ENCODE results near the gene CLEC16A.
"Not testable (repeated sequence)": the region's sequence is repeated elsewhere in the genome, so short reads cannot be mapped to it uniquely, and the experiment has no call there.

Gene CLEC16A

DNA sequence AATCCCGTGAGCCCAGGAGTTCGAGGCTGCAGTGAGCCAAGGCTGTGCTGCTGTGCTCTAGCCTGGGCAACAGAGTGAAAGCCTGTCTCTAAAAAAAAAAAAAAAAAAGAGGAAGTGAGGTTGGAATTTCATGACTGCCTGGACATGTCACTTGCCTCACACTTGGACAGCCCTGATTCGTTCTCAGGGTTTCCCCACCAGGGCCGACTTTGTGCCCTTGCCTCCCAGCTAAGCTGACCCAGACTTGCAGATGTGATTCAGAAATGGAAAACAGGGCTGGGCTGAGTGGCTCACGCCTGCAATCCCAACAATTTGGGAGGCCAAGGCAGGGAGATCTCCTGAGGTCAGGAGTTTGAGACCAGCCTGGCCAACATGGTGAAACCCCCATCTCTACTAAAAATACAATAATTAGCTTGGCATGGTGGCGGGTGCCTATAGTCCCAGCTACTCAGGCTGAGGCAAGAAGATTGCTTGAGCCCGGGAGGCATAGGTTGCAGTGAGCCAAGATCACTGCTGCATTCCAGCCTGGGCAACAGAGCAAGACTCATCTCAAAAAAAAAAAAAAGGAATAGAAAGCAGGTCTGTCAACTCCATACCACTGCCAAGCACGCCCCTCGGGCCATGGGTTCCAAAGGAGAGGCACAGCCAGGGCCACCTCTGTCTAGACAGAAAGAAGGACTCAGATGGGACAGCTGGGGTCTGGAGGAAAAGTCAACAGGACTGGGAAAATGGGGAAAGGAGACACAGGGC, 264.7 kb downstream of the CLEC16A start:
- DNase-seq, result peak; percentile 48

DNA sequence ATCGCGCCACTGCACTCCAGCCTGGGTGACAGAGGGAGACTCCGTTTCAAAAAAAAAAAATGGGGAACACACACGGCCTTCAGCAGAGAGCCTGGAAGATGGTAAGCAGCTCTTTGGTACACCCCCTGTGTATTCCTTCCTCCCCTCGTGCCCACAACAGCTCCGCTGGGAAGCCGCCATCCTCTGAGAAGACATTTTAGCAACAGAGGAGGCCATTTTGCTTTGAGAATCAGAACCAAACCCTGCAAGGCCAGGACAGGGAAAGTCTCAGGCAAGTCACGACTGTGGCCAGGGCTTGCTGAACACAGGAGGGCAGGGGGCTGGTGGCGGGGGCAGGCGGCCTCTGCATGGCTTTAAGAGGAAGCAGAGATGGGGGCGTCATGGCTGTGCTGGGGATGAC, 265.9 kb downstream of the CLEC16A start:
- no peak for DNase-seq

GRCh38 chr16:11211061-11211976, 267.0 kb downstream of the CLEC16A start:
- no peak for DNase-seq

DNA sequence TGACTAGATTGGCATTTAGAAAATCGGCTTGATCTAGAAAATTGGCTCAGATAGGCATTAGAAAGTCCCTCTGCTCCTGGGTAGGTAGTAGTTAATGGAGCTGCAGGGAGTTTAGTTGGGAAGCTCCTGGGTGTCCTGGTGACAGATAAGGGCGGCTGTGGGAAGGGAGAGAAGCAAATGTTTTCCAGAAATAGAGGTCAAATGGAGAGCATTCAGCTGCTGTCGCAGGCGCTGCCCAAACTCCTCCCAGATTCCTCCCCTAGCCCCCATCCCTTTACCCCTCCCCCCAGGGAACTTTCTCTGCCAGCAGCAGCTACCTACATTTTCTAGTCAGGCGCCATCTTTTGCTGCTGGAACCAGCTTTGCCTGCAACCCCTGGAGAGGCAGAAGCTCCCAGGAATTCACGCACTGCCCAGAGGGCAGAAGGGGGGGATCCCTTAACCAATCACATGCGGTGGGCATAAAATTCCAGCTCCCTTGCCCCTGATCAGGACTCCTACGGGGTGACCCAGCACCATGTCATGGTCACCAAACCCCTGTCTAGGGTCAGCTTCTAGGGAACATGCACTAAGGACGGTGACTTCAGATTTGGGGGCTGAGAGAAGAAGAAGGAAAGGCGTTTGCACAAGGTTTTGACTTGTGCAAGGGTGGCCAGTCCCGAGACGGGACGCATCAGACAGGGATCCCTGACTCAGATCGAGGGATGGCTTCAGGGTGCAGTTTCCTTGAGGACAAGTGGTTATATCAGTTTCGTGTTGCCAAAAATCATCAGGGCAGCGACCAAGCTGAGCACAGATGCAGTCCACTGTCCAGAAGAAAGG, 267.8 kb downstream of the CLEC16A start:
- DNase-seq, result no peak

DNA sequence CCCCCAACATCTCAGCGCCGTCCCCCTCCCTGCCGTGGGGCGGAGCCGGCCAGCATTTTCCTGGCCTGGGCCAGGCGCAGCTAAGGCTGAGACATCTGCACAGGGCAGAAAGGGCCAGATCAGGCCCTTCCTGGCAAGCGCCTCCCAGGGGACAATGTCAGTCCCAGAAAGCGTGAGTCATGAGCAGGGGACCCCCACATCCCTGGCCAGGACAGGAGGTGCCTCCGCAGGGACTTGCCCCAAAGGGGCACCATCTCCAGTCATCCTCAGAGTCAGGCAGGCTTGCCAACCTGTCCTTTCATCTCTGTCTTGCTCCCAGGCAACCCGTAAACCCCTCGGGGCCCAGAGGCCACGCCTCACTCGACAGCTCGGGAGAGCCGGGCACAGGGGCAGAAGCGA, 268.4 kb downstream of the CLEC16A start:
- no peak for DNase-seq

DNA sequence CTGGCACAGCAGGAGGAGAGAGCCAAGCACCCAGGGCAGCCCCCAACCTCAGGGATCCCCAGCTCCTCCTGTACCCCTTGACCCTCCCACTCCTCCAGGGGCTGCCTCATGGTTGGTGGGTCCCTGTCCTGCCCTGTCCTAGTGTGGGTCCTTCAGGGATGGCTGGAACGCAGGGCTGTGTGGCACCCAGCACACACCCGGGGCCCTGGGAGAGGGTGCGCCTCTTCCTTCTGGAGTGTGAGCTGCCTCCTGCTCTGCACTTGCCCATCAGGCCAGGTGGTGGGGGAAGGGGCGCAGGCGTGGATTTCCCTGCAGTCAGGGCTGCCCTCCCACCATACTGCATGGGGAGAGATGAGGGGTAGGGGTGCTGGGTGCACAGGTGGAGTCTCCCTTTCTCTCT, 269.0 kb downstream of the CLEC16A start:
- no peak for DNase-seq

GRCh38 chr16:11213799-11214198, 269.4 kb downstream of the CLEC16A start:
- DNase-seq, result no peak

DNA sequence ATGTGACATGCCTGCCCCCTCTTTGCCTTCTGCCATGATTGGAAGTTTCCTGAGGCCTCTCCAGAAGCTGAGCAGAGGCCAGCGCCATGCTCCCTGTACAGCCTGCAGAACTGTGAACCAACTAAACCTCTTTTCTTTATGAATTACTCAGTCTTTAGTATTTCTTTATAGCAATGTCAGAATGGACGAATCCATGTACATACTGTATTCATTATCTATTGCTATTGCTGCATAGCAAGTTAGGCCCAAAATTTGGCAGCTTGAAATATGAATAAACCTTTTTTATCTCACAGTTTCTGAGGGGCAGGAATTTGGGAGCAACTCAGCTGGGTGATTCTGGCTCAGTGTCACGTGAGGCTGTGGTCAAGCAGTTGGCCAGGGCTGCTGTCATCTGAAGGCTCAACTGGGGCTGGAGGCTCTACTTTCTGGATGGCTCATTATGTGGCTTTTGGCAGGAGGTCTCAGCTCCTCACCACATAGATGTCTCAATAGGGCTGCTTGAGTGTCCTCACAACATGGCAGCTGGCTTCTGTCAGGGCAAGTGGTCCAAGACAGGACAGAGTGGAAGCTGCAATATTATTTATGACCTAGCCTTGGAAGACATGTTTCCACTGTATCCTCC, 271.7 kb downstream of the CLEC16A start:
- DNase-seq, result no peak

- DNase-seq, result no peak
These were observed 273.6 kb downstream of the CLEC16A start for GRCh38 chr16:11217651-11218603.

- peak; percentile 7 for DNase-seq
These were observed 274.2 kb downstream of the CLEC16A start for GRCh38 chr16:11218604-11218962.

GRCh38 chr16:11219178-11219577, 274.8 kb downstream of the CLEC16A start:
- no peak for DNase-seq

DNA sequence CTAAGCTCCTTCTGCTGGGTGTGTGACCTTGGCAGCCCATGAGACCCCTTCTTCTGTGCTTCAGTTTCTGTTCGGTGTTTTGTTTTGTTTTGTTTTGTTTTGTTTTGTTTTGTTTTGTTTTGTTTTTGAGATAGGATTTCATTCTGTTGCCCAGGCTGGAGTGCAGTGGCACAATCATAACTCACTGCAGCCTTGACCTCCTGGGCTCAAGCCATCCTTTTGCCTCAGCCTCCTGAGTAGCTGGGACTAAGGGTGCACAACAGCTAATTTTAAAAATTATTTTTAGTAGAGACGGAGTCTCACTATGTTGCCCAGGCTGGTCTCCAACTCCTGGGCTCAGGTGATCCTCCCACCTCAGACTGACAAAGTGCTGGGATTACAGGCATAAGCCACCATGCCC, 276.1 kb downstream of the CLEC16A start:
- DNase-seq, result not testable (repeated sequence)

DNA sequence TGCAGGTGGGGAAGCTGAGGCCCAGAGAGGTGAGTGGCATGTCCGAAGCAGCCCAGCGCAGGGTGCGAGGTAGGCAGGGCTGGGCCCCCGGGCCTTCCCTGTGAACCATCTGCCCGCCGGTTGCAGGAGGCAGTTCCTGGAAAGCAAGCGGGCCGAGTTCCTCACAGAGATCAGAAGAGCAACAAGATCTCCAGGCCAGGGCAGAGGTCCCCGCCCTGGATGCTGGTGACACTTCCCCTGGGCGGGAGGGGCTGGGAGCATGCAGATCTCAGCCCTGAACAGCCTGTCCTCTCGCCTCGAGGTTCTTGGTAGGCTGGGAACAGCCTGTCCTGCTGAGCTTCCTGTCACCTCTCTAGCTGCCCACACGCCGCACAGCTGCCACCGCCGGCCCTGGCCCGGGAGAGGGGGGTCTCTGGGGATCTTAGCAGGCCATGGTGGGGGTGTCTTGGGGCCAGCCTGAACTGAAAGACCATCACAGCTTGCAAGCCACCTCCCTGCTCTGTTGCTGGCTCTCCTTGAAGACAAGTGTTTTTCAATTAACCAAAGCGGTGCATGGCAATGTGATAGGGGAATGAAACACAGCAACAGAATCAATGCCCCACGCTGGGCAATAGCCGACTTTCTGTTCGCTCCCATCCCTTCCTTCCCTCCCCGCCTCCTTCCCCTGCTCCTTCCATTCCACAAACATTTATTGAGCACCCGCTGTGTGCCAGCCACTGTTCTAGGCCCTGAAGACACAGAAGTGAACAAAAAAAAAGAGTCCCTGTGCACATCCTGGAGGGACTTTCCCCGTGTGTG, 279.9 kb downstream of the CLEC16A start:
- no peak for DNase-seq

- no peak for DNase-seq
These were observed 280.7 kb downstream of the CLEC16A start for GRCh38 chr16:11224894-11225676.

- no peak for DNase-seq
These were observed 281.5 kb downstream of the CLEC16A start for GRCh38 chr16:11225677-11226549.

DNA sequence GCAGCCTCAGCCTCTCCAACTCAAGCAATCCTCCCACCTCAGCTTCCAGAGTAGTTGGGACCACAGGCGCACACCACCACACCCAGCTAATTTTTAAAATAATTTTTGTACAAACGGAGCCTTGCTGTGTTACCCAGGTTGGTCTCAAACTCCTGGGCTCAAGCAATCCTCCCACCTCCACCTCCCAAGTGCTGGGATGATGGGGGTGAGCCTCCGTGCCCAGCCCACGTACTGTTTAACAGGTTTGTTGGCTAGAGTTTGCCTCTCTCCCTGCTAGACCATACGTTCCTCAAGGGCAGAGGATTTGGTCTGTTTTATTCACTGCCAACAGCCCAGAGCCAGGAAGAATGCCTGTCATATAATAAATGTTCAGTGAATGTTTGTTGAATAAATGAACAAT, 285.1 kb downstream of the CLEC16A start:
- DNase-seq, result no peak

- DNase-seq, result no peak
These were observed 285.5 kb downstream of the CLEC16A start for GRCh38 chr16:11229906-11230305.

GRCh38 chr16:11231367-11231970, 287.1 kb downstream of the CLEC16A start:
- no peak for DNase-seq
